ENCODE results near the gene HGF. TPM values are rescaled to one million over a fixed set of nuclear protein-coding genes. Genes with fewer than 3 reads are reported as not detected.

The HGF gene
- total RNA-seq, 1 experiment from 2014 or later: 0.72 TPM

DNA sequence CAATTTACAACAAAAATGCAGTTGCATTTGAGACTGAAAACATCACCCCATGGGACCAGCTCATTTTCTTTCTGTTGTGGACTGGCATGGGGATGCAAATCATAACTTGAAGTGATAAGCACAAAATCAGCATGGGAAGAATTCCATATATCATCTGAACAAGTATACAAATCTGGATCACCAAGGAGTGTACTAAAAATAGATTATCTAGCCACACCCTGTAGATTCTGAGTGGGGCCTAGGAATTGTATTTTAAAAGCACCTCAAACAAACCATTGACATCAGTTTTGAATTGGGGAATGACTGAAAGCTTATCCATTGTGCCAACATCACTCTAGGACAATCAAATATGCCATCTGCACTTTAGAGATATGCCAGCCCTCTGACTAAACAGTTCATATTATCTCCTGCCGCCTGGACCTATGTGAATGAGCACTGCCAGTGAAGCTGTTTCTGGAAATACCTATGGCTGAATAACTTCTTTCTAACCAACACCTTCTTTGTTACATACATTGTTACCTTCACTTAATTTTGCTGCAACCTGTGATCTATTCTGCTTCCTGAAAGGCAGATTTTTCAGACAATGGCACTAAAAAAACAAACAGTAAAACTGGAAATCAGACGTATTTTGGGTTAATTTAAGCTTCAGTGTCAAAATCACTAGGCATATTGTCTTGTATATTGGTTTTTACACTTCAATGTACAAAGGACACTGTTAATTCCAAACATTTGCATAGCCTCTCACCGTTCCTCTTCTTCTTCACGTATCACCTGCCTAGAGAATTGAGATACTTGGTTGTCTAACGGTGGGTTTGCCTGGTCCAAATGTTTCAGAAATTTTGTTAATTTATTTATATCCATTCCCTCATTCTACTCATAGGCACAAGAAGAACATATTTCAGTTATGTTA, 42.4 kb upstream of the HGF start (continued):
- TF ChIP-seq, protein P1, sequence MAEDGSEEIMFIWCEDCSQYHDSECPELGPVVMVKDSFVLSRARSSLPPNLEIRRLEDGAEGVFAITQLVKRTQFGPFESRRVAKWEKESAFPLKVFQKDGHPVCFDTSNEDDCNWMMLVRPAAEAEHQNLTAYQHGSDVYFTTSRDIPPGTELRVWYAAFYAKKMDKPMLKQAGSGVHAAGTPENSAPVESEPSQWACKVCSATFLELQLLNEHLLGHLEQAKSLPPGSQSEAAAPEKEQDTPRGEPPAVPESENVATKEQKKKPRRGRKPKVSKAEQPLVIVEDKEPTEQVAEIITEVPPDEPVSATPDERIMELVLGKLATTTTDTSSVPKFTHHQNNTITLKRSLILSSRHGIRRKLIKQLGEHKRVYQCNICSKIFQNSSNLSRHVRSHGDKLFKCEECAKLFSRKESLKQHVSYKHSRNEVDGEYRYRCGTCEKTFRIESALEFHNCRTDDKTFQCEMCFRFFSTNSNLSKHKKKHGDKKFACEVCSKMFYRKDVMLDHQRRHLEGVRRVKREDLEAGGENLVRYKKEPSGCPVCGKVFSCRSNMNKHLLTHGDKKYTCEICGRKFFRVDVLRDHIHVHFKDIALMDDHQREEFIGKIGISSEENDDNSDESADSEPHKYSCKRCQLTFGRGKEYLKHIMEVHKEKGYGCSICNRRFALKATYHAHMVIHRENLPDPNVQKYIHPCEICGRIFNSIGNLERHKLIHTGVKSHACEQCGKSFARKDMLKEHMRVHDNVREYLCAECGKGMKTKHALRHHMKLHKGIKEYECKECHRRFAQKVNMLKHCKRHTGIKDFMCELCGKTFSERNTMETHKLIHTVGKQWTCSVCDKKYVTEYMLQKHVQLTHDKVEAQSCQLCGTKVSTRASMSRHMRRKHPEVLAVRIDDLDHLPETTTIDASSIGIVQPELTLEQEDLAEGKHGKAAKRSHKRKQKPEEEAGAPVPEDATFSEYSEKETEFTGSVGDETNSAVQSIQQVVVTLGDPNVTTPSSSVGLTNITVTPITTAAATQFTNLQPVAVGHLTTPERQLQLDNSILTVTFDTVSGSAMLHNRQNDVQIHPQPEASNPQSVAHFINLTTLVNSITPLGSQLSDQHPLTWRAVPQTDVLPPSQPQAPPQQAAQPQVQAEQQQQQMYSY (CRISPR knock-in tag; IDR thresholded peaks at IDR 0.05): no peak
- no peak for TF ChIP-seq ZNF317 (CRISPR knock-in tag; IDR thresholded peaks at IDR 0.05; ENCODE audit: borderline replicate concordance, low read depth)
- TF ChIP-seq FOXK1 (CRISPR knock-in tag; IDR thresholded peaks at IDR 0.05): no peak
- TF ChIP-seq, protein P2, sequence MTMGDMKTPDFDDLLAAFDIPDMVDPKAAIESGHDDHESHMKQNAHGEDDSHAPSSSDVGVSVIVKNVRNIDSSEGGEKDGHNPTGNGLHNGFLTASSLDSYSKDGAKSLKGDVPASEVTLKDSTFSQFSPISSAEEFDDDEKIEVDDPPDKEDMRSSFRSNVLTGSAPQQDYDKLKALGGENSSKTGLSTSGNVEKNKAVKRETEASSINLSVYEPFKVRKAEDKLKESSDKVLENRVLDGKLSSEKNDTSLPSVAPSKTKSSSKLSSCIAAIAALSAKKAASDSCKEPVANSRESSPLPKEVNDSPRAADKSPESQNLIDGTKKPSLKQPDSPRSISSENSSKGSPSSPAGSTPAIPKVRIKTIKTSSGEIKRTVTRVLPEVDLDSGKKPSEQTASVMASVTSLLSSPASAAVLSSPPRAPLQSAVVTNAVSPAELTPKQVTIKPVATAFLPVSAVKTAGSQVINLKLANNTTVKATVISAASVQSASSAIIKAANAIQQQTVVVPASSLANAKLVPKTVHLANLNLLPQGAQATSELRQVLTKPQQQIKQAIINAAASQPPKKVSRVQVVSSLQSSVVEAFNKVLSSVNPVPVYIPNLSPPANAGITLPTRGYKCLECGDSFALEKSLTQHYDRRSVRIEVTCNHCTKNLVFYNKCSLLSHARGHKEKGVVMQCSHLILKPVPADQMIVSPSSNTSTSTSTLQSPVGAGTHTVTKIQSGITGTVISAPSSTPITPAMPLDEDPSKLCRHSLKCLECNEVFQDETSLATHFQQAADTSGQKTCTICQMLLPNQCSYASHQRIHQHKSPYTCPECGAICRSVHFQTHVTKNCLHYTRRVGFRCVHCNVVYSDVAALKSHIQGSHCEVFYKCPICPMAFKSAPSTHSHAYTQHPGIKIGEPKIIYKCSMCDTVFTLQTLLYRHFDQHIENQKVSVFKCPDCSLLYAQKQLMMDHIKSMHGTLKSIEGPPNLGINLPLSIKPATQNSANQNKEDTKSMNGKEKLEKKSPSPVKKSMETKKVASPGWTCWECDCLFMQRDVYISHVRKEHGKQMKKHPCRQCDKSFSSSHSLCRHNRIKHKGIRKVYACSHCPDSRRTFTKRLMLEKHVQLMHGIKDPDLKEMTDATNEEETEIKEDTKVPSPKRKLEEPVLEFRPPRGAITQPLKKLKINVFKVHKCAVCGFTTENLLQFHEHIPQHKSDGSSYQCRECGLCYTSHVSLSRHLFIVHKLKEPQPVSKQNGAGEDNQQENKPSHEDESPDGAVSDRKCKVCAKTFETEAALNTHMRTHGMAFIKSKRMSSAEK (CRISPR knock-in tag; IDR thresholded peaks at IDR 0.05; ENCODE audit: borderline replicate concordance): no peak
- no peak for TF ChIP-seq ARID4B (CRISPR knock-in tag; IDR thresholded peaks at IDR 0.05; ENCODE audit: borderline replicate concordance)
- TF ChIP-seq TEAD4 (CRISPR knock-in tag; IDR thresholded peaks at IDR 0.05): no peak
- TF ChIP-seq, protein P3, sequence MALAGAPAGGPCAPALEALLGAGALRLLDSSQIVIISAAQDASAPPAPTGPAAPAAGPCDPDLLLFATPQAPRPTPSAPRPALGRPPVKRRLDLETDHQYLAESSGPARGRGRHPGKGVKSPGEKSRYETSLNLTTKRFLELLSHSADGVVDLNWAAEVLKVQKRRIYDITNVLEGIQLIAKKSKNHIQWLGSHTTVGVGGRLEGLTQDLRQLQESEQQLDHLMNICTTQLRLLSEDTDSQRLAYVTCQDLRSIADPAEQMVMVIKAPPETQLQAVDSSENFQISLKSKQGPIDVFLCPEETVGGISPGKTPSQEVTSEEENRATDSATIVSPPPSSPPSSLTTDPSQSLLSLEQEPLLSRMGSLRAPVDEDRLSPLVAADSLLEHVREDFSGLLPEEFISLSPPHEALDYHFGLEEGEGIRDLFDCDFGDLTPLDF (CRISPR knock-in tag; IDR thresholded peaks at IDR 0.05): no peak
- TF ChIP-seq E2F4 (CRISPR knock-in tag; IDR thresholded peaks at IDR 0.05; ENCODE audit: borderline replicate concordance, low read depth): no peak
